Measurements from ENCODE around the gene PRM1. TPM values are rescaled to one million over a fixed set of nuclear protein-coding genes. Genes with fewer than 3 reads are reported as not detected.

PRM1 gene
- total RNA-seq, 1 donor from 2014 or later, result not detected

GRCh38 chr16:11234884-11235702, 46.0 kb downstream of the PRM1 start:
- ATAC-seq, result no peak

GRCh38 chr16:11233727-11234376, 47.3 kb downstream of the PRM1 start:
- no peak for ATAC-seq

- peak; percentile 37 for ATAC-seq
Measured at GRCh38 chr16:11232852-11233726, 48.0 kb downstream of the PRM1 start.

- no peak for ATAC-seq
Measured at GRCh38 chr16:11232302-11232851, 48.8 kb downstream of the PRM1 start.

GRCh38 chr16:11231367-11231970, 49.7 kb downstream of the PRM1 start:
- no peak for ATAC-seq

Other genes with a start within 250 kb of the PRM1 start
- 2.8 TPM for gene SOCS1, start 25.1 kb downstream of the PRM1 start, total RNA-seq
- not detected for gene TNP2, start 12.0 kb downstream of the PRM1 start, total RNA-seq
- not detected for gene PRM3, start 7.7 kb downstream of the PRM1 start, total RNA-seq
- gene PRM2, start 4.8 kb downstream of the PRM1 start, total RNA-seq, result not detected
- 11.0 TPM for gene RMI2, start 64.1 kb upstream of the PRM1 start, total RNA-seq

Data from esophagus mucosa (tissue), 1 donor.